PFSK-1 (cell line): ENCODE measurements around the gene SMG6.

ENCODE experiments used
- FOXP2 ChIP-seq: optimal IDR thresholded peaks from 2 replicates; pipeline ENCODE3; 2011; ENCODE audit warnings: borderline replicate concordance, control low read depth, inconsistent platforms; ENCODE audit not compliant: insufficient read depth; ENCODE audit errors: extremely low read length, extremely low read depth
- POLR2AphosphoS5 ChIP-seq: IDR thresholded peaks from 2 replicates; pipeline ENCODE4 v1.6.1; 2012; ENCODE audit warnings: low read depth, mild to moderate bottlenecking, control low read depth, low read length, moderate library complexity
- REST ChIP-seq, 2 experiments: IDR thresholded peaks; 2 replicates each; pipeline versions ENCODE4 v1.6.1 to v1.8.0; 2011 to 2012; ENCODE audit warnings: low read depth in 2 of 2, low read length in 2 of 2, control low read depth in 1 of 2, inconsistent platforms in 1 of 2, mild to moderate bottlenecking in 1 of 2, moderate library complexity in 1 of 2; ENCODE audit not compliant: insufficient read depth in 1 of 2
- SIN3A ChIP-seq: IDR thresholded peaks from 2 replicates; pipeline ENCODE4 v1.6.1; 2012; ENCODE audit warnings: mild to moderate bottlenecking, low read length, moderate library complexity, borderline replicate concordance; ENCODE audit not compliant: insufficient read depth
- TAF1 ChIP-seq: IDR thresholded peaks from 2 replicates; pipeline ENCODE4 v1.6.1; 2012; ENCODE audit warnings: low read length, control low read depth, borderline replicate concordance; ENCODE audit not compliant: insufficient read depth

SMG6 gene

GRCh38 chr17:2057760-2058585, 245.6 kb downstream of the SMG6 start:
- TF ChIP-seq POLR2AphosphoS5 (no peak), SIN3A (no peak)

- no peak for TF ChIP-seq FOXP2
- TF ChIP-seq TAF1, result no peak
- no peak for TF ChIP-seq REST (IDR thresholded peaks at IDR 0.05; ENCODE audit: insufficient read depth in 1 of 2, low read depth in 2 of 2, low read length in 2 of 2)
- TF ChIP-seq SIN3A, result no peak
- no peak for TF ChIP-seq POLR2AphosphoS5
Measured at GRCh38 chr17:2057175-2057759, 246.3 kb downstream of the SMG6 start.

- TF ChIP-seq REST (IDR thresholded peaks at IDR 0.05; ENCODE audit: insufficient read depth in 1 of 2, low read depth in 2 of 2, low read length in 2 of 2) (no peak), POLR2AphosphoS5 (no peak), SIN3A (no peak), FOXP2 (no peak), TAF1 (no peak)
Measured at GRCh38 chr17:2056206-2057174, 247.1 kb downstream of the SMG6 start.

GRCh38 chr17:2055292-2056205, 248.0 kb downstream of the SMG6 start:
- TF ChIP-seq SIN3A, result no peak
- TF ChIP-seq TAF1, result no peak
- no peak for TF ChIP-seq FOXP2
- TF ChIP-seq REST (IDR thresholded peaks at IDR 0.05; ENCODE audit: insufficient read depth in 1 of 2, low read depth in 2 of 2, low read length in 2 of 2), result no peak
- no peak; the same call in 1 of the 2 replicates for TF ChIP-seq POLR2AphosphoS5
